Activated CD4-positive, CD25-positive, alpha-beta regulatory T cell (primary cell): ENCODE measurements around the gene SLC38A10.

Experiments
- DNase-seq, 4 experiments: peaks; one replicate each; lab custom pipeline; 2025; lab: John Stamatoyannopoulos, UW

SLC38A10 gene

DNA sequence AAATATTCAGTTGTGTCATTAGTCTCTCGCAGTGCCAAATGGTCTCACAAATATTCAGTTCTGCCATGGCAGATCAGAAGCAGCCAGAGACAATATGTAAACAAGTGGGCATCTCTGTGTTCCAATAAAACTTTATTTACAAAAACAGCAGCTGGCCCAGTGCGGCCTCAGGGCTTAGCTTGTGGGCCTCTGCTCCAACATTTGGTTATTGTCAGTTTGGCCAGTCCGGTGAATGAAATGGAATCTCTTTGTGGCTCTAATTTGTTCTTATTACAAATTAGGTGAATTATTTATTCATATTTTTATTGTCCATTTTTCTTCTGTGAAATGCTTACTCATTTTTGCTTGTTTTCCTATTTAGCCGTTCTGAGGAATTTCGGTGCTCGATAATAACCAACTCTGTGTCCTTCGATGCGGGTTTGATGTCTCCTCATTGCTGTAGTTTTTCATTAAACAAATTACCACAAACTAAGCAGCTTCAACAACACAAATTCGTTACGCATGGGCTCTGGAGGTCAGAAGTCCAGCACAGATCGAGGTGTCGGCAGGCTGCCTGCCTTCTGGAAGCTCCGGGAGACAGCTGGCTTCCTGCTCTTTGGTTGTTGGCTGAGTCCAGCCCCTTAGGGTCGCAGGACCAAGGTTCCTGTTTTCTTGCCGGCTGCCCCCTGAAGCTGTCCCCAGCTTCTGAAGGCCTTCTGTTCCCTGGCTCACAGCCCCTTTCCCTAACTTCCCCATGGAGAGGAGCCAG lies 4.1 kb upstream of the SLC38A10 start:
- no peak for DNase-seq

DNA sequence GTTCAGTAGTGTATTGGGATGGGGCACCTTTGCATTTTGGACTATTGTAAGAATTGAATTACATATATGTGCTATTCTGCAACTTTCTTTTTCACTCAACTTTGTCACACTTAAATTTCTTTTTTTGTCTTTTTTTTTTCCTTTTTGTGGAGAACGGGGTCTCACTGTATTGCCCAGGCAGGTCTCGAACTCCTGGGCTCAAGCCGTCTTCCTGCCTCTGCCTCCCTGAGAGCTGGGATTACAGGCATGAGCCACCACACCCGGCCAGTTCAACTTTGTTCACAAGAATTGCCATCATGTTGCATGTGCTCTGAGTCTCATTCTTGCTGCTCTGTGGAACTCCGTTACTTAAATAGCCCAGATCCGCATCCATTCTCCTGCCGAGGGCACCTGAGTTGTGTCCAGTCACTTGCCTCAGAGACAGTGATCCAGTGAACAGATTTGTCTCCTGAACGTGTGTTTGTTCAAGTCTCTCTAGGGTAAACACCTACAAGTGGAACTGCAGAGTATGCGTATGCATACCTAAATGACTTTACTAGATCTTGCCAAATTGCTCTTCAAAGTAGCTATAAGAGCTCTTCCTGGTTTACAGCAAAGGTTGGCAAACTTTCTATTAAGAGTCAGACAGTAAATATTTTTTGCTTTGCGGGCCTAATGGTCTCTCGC lies 3.4 kb upstream of the SLC38A10 start:
- DNase-seq = no peak

DNA sequence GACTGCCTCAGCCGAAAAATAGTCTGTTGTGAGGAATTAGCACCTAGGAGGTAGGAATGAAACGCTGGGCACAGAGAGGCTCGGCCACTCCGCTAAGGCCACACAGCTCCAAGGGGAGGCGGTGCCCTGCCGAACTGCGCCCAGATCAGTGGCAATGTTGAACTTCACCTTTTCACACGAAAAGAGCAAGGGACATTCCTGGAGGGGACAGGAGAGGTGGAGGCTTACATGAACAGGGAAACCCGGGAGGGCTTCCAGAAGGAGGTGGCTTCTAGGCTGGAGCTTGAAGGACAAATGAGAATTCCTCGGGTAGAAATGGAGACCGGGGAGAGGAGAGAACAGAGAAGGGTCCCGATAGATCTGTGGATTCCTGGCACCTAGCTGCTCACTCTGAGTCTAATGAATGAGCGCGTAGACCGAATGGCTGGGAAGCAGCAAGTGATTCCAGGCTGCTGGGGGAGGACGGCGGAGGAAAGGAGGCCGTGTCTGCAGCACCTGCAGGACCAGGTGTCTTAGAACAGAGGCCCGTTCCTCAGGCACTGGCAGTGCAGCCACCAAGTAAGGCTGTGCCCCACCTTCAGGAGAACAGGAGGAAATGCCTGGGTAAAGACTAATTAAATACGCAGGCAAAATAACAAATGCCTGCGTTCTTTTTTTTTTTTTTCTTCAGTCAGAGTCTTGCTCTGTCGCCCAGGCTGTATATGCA lies 722 bp upstream of the SLC38A10 start:
- peak in 3 of 4 experiments; percentile 12 to 26 (median 15) for DNase-seq

DNA sequence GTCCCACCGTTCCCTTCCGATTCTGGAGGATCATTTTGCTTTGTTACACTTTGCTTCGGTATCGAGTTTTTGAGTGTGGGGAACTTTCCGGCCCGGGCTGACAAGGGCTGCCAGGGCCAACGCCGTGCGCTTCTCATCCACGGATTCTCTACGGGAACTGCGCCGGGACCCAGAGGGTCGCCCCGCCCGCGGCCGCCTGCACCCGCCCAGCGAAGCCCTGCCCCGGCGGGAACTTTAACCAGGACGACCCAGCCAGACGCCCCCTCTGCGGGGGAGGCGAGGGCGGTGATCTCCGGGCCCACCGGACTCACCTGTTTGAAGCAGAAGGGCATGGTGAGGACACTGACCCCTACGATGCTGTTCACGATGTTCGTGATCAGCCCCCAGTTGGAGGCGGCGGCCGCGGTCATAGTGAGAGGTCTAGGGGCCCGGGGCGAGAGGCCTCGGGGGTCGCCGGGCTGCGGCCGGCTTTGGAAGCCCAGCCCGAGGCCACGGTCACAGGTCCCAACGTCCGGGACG lies 536 bp downstream of the SLC38A10 start:
- DNase-seq = no peak

DNA sequence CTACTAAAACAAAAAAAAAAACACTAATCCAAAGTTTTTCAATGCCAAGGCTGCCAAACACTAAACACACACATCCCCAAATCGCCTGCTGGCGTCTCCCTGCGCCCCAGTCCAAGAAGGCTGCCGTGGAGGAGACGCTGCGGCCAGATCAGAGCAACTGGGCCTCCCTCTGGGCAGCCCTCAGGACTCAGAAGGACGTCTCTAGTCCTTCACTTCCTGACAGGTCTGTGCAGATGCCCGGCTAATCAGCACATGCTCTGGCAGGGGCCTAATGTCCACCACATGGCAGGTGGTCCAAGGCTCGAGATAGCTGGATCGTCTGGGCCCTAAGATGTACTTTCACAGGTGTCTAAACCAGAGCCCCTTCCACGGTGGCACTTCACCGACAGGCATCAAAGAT lies 2.7 kb downstream of the SLC38A10 start:
- no peak for DNase-seq

DNA sequence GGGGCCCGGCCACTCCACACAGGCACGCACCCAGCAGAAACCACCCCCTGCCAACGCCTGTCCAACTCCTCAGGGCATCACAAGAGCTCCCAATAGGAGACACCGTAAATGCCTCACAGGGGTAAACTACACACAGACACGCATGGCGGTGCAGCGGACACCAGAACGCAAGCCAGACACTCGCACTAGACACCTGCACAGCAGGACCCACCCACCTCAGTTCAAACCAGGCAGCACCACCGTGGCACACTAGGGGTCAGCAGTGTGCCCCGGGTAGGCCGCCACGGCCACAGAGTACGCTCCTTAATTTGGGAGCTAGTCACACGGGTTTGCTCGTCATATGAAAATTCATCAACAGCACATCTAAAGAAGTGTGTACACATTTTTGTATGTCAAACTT lies 3.4 kb downstream of the SLC38A10 start:
- DNase-seq = peak; percentile 39 to 54 (median 50)

DNA sequence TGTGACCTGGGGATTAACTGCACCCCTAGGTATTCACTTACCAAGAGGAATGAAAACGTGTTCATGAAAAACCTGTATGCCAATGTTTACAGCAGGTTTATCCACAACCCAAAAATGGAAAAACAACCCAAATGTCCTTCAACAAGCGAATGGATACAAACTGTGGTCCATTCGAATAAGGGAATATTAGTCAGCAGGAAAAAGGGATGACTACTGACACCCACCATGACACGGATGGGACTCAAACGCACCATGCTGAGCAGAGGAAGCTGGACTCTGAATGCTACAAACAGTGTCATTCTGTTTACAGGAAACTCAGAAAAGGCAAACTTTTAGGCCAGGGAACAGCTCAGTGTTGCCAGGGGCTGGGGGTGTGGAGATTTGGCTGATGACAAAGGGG lies 4.9 kb downstream of the SLC38A10 start:
- DNase-seq = no peak

DNA sequence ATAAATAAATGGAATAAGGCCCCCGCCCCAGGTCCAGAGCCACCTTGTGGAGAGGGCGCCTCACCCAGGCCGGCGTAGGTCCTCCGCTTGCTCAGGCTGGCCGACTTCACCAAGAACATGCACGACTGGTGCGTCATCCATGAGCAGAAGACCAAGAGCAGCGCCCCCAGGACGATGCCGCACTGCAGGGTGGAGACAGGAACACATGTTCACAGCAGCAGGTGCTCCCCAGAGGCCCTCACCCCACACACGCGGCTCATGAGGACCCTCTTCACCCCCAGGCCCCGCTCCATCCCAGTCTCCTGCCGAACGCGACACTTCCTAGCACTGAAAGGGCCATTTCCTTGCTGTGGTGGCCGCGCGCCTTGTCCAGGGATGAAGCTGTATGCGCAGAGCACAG lies 5.5 kb downstream of the SLC38A10 start:
- DNase-seq = no peak

DNA sequence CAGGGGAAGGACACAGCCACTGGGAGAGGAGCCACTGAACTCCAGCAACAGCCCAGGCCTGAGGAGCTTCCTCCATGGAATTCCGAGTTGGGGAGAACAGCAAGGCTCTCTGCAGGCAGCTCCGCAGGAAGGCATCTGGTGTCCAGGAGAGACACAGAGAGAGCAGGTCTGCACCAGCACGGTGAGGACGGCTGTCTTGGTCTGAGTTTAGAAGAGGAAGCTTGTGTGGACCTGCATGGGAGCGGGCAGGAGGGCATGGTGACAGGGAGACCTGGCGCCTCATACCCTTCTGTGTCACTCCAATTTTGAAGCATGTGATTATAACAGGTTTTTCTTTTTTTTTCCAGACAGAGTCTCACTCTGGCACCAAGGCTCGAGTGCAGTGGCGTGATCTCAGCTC lies 6.4 kb downstream of the SLC38A10 start:
- no peak for DNase-seq

DNA sequence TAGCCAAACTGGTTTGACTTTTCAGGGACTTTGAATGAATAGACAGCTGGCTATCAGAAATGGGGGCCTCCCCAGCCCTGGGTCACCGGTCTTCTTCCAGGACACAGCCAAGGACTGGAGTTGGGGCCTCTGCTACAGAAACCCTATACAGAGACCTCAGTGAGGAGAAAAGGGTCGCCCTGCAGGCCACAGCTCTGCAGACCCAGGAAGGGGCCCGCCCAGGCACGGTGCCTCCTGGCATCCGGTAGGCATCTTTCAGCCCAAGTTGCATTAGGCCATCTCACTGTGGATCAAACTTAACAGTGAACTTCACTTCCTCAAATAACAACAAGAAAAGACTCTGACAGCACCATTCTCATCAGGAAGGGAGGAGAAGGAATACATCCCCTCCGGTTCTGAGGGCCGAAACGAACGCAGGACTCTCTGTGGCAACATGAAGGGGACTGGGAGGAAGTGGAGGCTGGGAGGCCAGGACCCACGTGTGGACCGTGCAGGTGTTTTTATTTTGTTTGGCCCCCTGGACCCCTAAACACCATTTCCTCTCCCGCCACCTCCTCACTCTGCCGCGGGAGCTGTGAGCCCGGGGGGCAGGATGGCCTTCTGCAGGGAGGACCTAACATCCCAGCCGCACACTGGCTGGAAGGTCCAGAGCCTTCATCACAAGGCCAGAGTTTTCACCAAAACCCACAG lies 7.2 kb downstream of the SLC38A10 start:
- no peak for DNase-seq

DNA sequence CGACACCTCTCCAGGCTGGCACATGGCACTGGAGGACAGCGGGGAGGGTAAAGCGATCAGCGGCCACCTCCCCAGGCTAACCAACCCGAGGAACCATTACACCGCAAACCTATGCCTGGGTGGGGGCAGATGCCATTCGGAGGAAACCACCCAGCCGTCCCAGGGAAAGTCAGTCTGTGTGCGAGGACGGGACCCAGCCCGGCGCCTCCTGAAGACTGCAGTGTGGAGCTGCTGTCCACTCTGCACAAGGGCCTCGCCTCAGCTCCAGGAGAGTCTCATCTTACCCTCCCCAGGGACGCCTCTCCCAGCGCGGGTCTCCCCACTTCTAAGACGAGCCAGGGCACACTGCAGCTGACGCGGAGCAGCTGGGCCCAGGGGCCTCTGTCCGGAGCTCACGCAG lies 8.0 kb downstream of the SLC38A10 start:
- no peak for DNase-seq

DNA sequence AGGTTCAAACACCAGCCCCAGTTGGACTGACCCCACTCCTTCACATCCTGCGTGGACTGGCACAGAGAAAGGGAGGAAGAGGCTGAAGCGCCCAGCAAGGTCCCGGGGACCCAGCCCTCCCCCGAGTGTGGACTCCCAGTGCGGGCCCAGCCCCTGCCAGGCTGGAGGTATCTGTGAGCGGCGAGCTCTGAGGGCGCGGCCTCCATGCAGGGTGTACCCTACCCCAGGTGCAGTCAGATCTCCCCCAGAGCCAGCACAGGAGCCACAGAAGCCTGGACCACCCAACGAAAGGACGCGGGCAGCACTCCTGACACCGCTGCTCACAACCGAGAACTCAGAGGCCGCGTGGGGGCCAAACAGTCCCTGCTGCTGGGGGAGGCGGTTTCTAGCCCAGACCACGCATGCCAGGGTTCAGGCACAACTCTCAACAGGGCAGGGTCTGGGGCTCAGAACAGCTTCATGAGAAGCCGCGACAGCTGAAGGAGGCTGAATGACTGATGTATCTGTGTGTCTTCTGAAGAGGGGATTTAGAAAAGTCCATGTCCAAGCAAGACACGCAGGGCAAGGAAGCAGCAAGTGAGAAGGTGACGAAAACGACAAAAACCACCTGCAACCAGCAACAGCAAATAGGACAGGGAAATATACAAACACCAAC lies 8.5 kb downstream of the SLC38A10 start:
- no peak for DNase-seq

DNA sequence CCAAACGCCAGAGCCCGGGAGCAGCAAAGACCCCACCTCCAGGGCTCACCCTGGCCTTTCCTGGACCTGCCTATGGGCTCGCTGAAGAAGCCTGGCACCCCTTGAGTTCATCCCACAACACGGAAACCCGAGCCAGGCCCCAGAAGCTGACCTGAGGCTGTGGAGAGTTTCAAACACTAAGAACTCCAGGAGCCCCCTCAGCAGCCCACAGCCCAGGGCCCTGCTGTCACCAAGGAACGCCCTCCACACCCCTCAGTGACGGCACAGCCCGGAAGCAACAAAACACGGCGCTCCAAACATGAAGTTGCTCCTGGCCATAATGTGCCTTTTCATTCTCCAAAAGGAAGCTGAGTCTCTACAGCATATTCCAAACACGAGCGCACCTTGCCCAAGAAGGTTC lies 9.2 kb downstream of the SLC38A10 start:
- DNase-seq = no peak

DNA sequence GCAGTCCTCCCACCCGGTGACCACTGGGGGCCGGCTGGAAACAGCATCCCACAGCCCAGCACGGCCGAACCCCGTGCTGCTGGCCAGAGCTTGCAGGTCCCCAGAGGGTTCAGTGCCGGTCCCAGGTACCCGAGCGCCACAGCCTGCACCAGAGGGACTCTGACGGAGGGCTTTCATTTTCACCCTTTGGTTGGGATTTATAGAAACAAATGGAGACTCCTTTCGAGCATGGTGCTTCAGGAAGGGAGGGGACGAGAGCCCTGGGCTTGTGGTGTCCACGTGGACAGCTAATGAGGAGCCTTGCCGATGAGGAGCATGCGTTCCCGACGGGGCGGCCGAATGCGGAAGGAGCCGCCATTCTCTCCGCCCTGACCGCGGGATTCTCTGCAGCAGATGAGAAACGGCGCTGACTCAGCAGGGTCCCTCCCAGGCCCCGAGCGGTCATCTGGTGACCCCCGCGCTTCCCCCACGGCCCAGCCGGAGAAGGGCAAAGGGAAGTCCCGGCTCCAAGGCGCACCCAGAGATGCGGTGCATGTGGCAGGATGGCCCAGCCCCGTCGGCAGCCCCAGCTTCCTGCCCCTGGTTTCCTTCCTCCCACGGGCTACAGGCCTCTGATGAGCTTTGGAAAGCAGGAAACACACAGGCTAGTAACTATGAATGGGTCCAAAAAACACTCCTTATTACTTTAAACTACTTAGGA lies 9.8 kb downstream of the SLC38A10 start:
- DNase-seq = peak in 3 of 4 experiments; percentile 21 to 39 (median 38)

DNA sequence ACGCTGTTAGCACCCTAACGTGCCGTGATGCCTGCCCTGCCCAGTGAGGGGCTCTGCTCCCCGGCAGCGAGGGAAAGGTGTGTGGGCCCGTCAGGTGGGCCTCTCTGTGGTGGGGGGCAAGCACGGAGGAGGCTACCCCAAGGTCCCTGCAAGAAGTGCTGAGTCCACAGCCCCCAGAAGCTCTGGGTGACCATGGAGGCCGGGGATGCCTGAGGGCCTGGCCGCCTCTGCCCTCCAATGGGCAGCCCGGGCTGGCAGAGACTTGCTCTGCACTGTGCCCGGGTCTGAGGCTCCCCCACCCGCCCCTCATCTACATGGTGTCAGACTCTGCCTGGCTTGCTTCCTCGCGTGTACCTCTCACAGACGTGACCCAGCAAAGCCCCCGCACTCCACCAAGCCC lies 12.2 kb downstream of the SLC38A10 start:
- DNase-seq = no peak

DNA sequence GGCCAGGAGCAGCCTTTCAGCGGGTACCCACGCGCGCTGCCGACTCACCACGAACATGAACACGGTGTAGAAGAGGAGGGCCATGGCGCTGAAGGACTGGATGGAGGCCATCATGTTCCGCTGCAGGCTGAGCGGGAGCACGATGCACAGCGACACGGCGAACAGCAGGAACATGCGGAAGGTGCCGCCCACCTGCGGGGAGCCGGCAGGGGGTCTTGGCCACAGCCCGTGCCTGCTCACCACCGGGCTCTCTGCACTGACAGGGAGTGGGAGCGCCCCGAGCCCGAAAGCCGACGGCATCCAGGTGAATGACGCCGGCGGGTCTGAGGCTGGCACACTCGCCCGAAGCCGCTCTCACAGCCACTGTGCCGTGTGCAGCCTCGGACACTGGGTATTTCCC lies 13.0 kb downstream of the SLC38A10 start:
- DNase-seq = no peak

DNA sequence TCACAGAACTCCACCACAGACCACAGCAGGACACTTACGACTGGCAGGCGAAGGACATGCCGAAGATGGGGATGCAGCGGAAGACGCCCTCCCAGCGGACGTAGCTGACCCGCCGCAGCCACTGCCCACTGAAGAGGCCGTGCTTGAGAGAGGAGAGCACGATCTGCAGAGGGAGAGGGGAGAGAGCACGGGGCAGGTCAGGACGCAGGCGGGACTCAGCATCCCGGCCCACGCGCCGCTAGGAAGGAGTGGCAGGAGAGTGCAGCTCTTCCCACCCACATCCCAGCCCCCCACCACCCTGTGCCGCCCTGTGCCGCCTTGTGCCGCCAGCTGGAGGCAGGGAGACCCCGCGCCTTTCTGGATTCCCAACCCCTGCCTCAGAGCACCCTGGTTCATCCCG lies 14.5 kb downstream of the SLC38A10 start:
- DNase-seq = no peak

DNA sequence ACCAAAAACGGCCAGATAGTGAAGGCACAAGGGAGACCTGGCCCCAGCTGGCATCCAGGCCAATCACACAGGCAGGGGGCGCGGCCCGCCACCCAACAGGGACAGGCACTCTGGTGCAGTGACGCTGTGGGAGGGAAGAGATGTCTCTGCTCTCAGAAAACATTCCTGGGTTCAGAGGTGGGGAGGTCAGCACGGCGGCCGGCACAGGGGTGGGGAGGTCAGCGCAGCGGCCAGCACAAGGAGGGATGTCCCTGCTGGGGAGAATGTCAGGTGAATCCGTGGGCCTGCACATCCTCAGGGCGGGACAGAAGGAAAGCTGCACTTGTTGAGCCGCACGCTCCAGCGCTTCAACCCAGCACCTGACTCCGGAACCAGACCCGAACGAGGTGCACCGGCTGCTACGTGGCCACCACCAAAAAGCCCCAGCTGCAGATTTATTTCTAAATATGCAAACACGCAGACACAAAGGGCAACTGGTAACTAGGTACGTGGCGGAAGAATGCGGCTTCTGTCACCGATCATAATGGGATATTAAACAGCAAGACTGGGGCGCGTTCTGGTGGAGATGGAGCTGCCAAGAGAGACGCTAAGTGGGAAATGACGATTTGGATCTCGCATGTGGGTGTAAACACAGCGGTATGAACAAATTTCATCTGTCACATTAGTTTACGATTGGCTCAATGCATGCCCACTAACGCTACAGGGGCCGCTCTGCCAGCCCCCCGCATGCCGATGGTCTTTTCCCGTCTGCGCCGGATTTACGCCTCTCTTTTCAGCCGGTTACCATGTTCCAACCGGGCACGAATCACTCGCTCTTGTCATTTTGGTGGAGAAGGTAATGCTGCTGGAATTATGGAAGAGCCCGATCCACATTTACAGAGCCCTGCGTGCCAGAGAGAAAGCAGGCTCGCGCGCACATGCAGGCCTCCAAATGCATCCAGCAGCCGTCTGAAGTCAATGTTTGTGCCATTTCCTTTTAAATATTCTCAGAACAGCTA lies 15.5 kb downstream of the SLC38A10 start:
- DNase-seq = no peak

DNA sequence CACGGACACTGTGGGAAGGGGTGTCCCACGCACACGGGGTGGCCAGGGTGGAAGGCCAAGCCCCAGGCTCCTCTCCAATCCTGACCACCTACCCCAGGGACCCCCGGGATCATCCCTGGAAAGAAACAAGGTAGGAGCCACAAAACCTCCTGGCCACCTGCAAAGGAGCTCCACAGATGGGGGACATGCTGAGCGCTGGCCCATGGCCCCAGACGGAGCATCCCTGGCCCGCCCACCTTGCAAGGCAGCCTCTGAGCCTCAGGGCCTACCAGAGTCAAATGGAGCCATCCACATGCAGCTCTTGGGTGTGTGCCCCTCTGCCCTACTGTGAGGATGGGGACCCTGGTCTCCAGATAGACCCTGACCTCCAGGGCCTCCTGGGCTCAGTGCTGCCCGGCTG lies 16.3 kb downstream of the SLC38A10 start:
- DNase-seq = no peak
